LNCaP clone FGC (cell line): ENCODE results near the gene CPED1.

Experiments used
- DNase-seq: peaks from one replicate; pipeline ENCODE4 v3.0.0-alpha.2; 2011; ENCODE audit warnings: low read depth
- H3K4me3 ChIP-seq: 2 replicates; pipeline ENCODE4 v1.5.1; 2011; ENCODE audit warnings: mild to moderate bottlenecking, low read depth, low read length, control low read depth
- CTCF ChIP-seq: IDR thresholded peaks from 2 replicates; pipeline ENCODE4 v1.5.1; 2012; ENCODE audit warnings: mild to moderate bottlenecking; ENCODE audit not compliant: control insufficient read depth, insufficient read depth; ENCODE audit errors: extremely low read depth

CPED1 gene

GRCh38 chr7:121077165-121077630 lies 88.7 kb downstream of the CPED1 start:
- TF ChIP-seq CTCF, result no peak
- no peak for DNase-seq
- no peak overlapping the region for H3K4me3 ChIP-seq

GRCh38 chr7:121078701-121079227 lies 90.3 kb downstream of the CPED1 start:
- H3K4me3 ChIP-seq, result no peak overlapping the region
- no peak for DNase-seq
- no peak for TF ChIP-seq CTCF

- peak; percentile 50 for TF ChIP-seq CTCF
- no peak overlapping the region for H3K4me3 ChIP-seq
- peak; percentile 4 for DNase-seq
Observed at GRCh38 chr7:121079425-121080169, 91.1 kb downstream of the CPED1 start.

- TF ChIP-seq CTCF, result no peak
- no peak overlapping the region for H3K4me3 ChIP-seq
- no peak for DNase-seq
Observed at GRCh38 chr7:121080257-121080912, 91.9 kb downstream of the CPED1 start.

DNA sequence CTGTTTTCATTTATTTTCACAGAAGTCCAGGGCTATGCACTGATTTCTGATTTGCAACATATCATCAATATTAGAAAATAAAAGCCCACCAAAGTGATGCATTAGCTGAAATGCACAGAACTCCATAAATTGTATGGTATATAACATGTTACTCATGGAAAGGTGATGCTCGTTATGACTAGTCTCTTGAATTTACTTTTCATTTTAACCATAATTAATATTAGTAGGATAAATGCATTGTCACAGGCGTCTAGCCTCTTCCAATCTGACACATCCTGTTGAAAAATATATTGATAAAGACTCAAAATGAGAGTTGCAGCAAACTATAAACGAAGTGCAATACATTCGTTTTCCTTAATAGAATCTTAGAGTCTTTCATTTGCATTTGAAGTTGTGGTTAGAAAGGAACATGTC lies 92.4 kb downstream of the CPED1 start:
- no peak for TF ChIP-seq CTCF
- DNase-seq, result no peak
- no peak overlapping the region for H3K4me3 ChIP-seq

GRCh38 chr7:121081327-121081936 lies 92.9 kb downstream of the CPED1 start:
- TF ChIP-seq CTCF, result peak; percentile 69
- DNase-seq, result peak; percentile 40
- no peak overlapping the region for H3K4me3 ChIP-seq
